HepG2 (cell line): Measurements from ENCODE around the gene INTS3. TPM values are rescaled to one million over a fixed set of nuclear protein-coding genes. Genes with fewer than 3 reads are reported as not detected.

ENCODE experiments used
- ATAC-seq: fragments of 200-7000 bp; cut with Tn5 transposase; 3 replicates; pipeline ENCODE4 v1.9.1; 2020; ENCODE audit warnings: mild to moderate bottlenecking, moderate library complexity
- BruUV-seq: library from RNA; stranded (reverse); fragments of 400-500 nt; replicated peaks from 2 replicates; lab custom pipeline; 2021; lab: Mats Ljungman, UMichigan
- CTCF ChIA-PET: fragments of 300-600 bp; formaldehyde crosslinking; extraction: SDS; loops from one replicate; lab custom pipeline; 2021; ENCODE audit warnings: low total read pairs, inconsistent platforms, low intra/inter-chr PET ratio; lab: Yijun Ruan, JAX
- POLR2A ChIA-PET: fragments of 350-600 bp; sonication (Branson Sonifier 250); formaldehyde crosslinking; loops from one replicate; lab custom pipeline; 2020; ENCODE audit warnings: antibody characterized with exemption, inconsistent platforms; lab: Yijun Ruan, JAX
- DNase-seq: peaks from one replicate; pipeline ENCODE4 v3.0.0-alpha.2; 2015; ENCODE audit warnings: low spot score
- FAIRE-seq: peaks from 3 replicates; lab custom pipeline; 2011; peaks lifted over from hg19 to GRCh38; lab: Jason Lieb, UNC
- H2AFZ ChIP-seq: one replicate; pipeline ENCODE4 v1.6.1; 2011; ENCODE audit warnings: low read length, inconsistent platforms
- H3K27ac ChIP-seq: fragments of 300-600 bp; 3 replicates; pipeline ENCODE4 v1.8.0; 2011; ENCODE audit warnings: mixed run types, mild to moderate bottlenecking, mixed read lengths, low read length, inconsistent platforms; ENCODE audit not compliant: insufficient read depth; ENCODE audit errors: extremely low read length
- H3K27me3 ChIP-seq, 2 experiments: fragments of 200-600 bp in 1 of 2; 2 replicates in 1 of 2; 3 replicates in 1 of 2; pipeline versions ENCODE4 v1.6.0 to v1.8.0; 2011; ENCODE audit warnings: low read length in 2 of 2, mild to moderate bottlenecking in 2 of 2, moderate library complexity in 2 of 2, inconsistent platforms in 1 of 2; ENCODE audit not compliant: insufficient read depth in 2 of 2, control insufficient read depth in 1 of 2
- H3K36me3 ChIP-seq, 2 experiments: fragments of 200-600 bp in 1 of 2; replicated peaks in 1 of 2; 2 replicates in 1 of 2; 3 replicates in 1 of 2; pipeline versions ENCODE4 v1.5.1 to v1.8.0; 2011; ENCODE audit warnings: low read length in 2 of 2, inconsistent platforms in 1 of 2; ENCODE audit not compliant: insufficient read depth in 2 of 2, control insufficient read depth in 1 of 2
- H3K4me1 ChIP-seq: 2 replicates; pipeline ENCODE4 v1.5.1; 2012; ENCODE audit warnings: low read length, inconsistent platforms; ENCODE audit not compliant: insufficient read depth
- H3K4me2 ChIP-seq: 2 replicates; pipeline ENCODE4 v1.6.0; 2011; ENCODE audit warnings: low read depth, low read length, inconsistent platforms
- H3K4me3 ChIP-seq, 3 experiments: fragments of 200-600 bp in 1 of 3; sonication (generic), shearing (Covaris generic) in 1 of 3; replicated peaks in 1 of 3; 2 replicates each; pipeline ENCODE4 v1.5.1; 2011 to 2016; ENCODE audit warnings: low read length in 3 of 3, inconsistent platforms in 2 of 3, low read depth in 2 of 3, mild to moderate bottlenecking in 2 of 3, control low read depth in 1 of 3, mixed read lengths in 1 of 3; ENCODE audit not compliant: insufficient read depth in 1 of 3
- H3K79me2 ChIP-seq: one replicate; pipeline ENCODE4 v1.6.1; 2011; ENCODE audit warnings: low read length, inconsistent platforms; ENCODE audit not compliant: insufficient read depth
- H3K9ac ChIP-seq: 2 replicates; pipeline ENCODE4 v1.6.0; 2011; ENCODE audit warnings: mild to moderate bottlenecking, low read depth, low read length, inconsistent platforms; ENCODE audit not compliant: insufficient read depth
- H3K9me3 ChIP-seq: 2 replicates; pipeline ENCODE4 v1.5.1; 2012; ENCODE audit warnings: mild to moderate bottlenecking, low read length
- H4K20me1 ChIP-seq: 2 replicates; pipeline ENCODE4 v1.6.0; 2011; ENCODE audit warnings: inconsistent platforms, mild to moderate bottlenecking, low read length, moderate library complexity; ENCODE audit not compliant: insufficient read depth
- NRL ChIP-seq: sonication (generic); formaldehyde crosslinking; IDR thresholded peaks from 2 replicates; pipeline ENCODE4 v1.5.0; 2020; ENCODE audit warnings: missing genetic modification reagents, mild to moderate bottlenecking, moderate library complexity, borderline replicate concordance
- ZFX ChIP-seq: sonication (generic); formaldehyde crosslinking; IDR thresholded peaks from 2 replicates; pipeline ENCODE4 v1.4.0; 2020; ENCODE audit warnings: mild to moderate bottlenecking, low read depth, missing genetic modification reagents, moderate library complexity
- ZNF788 ChIP-seq: sonication (generic); formaldehyde crosslinking; IDR thresholded peaks from 2 replicates; pipeline ENCODE4 v1.5.0; 2020; ENCODE audit warnings: mild to moderate bottlenecking, missing genetic modification reagents, borderline replicate concordance
- WGBS: methylation state at CpG from one replicate; pipeline ENCODE4 v1.1.6; 2017; ENCODE audit warnings: low lambda C conversion rate; 5-methylcytosine and 5-hydroxymethylcytosine counted together
- in situ Hi-C: cut with HindIII; loops from 2 replicates; pipeline ENCODE4 v1.10.0; 2017; ENCODE audit warnings: low pct_unique_long_range_greater_than_20kb; ENCODE audit not compliant: extremely low pct_ligation_motif_present
- intact Hi-C: fragments of 100-400 bp; cut with micrococcal nuclease; formaldehyde crosslinking; loops from one replicate; pipeline ENCODE4 v1.10.0; 2022; ENCODE audit not compliant: unreplicated experiment
- polyA plus RNA-seq, 8 experiments: library from polyadenylated mRNA; depleted of rRNA in 3 of 8; stranded (reverse) in 7 of 8; unstranded in 1 of 8; fragments of >200 nt; fragmentation: Illumina TruSeq in 4 of 8; extraction: Trizol in 4 of 8; gene quantifications; 2 replicates each; pipeline versions ENCODE4 v1.2.1 to v1.2.3, GENCODE V29; 2011 to 2016; ENCODE audit warnings: low read depth in 4 of 8, missing spikeins in 1 of 8, mixed read lengths in 1 of 8; ENCODE audit not compliant: insufficient read depth in 1 of 8
- total RNA-seq, 5 experiments: library from RNA; depleted of rRNA; stranded (reverse); fragments of >200 nt; fragmentation: Illumina TruSeq; extraction: Trizol; gene quantifications; 2 replicates each; pipeline ENCODE4 v1.2.3, GENCODE V29; 2016; ENCODE audit warnings: low read depth in 1 of 5
- TF ChIP-seq, protein P1 (sequence below): sonication (generic); formaldehyde crosslinking; IDR thresholded peaks from 2 replicates; pipeline ENCODE4 v1.5.1; 2020; ENCODE audit warnings: mild to moderate bottlenecking, missing genetic modification reagents, moderate library complexity

INTS3 gene
- total and polyA plus RNA-seq, 2 of the 13 experiments (the other 11 are each of a cell fraction or from before 2014, with no cell fraction given): 17.2 to 27.2 TPM

DNA sequence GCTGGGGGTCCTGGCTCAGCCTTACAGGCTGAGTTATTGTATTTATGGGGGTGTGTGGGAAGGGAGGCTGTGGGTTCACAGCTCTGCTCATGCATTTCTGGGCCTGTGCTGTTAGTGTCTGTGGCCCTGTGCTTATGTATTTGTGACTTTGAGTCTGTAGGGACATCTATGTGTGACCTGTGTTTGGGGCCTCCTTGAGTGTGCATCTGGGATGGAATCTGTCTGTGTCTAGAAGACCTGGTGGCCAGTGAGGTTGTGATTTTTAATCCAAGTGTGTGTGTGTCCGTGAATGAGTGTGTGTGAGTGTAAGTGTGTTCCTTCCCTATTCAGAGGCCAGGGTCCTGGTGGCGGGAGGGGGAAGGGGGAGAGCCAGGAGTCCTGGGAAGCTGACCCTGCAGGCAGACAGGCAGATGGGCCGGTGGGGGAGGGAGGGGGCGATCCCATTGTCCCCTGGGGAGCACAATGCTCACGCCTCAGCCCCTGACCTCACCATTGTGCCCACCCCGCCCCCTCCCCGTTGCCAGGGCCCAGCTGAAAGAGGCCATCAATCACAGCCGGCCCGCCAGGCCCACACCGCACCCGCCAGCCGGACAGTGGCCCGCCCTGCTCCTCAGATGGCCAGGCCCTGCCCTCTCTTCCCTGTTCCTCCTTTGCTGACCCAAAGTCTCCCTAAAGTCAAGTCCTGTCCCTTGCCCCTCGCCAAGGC, 66.9 kb downstream of the INTS3 start:
- BruUV-seq: no TSS peak
- CTCF ChIA-PET: no interaction called here

More for the DNA sequence above, 66.9 kb downstream of the INTS3 start:
- Histone ChIP-seq H3K9ac (no peak overlapping the region), H4K20me1 (no peaks in the 10 kb centered on the region), H3K36me3 (no peaks in the 10 kb centered on the region), H3K9me3 (no peaks in the 10 kb centered on the region), H2AFZ (no peak overlapping the region), H3K4me2 (peak overlapping the region; percentile 71), H3K27ac (no peak overlapping the region), H3K4me3 (peak overlapping the region in 2 of 3 experiments; percentile 38 to 60; a peak in 3 of 6 replicates), H3K27me3 (peaks cover 7 to 55% of the 10 kb centered on the region in 2 experiments; a peak in 4 of 5 replicates), H3K79me2 (no peaks in the 10 kb centered on the region), H3K4me1 (peaks cover 55% of the 10 kb centered on the region)
- TF ChIP-seq ZFX: peak; percentile 42; the same call in 1 of the 2 replicates
- no peak for TF ChIP-seq NRL (CRISPR knock-in tag)
- TF ChIP-seq, protein P1, sequence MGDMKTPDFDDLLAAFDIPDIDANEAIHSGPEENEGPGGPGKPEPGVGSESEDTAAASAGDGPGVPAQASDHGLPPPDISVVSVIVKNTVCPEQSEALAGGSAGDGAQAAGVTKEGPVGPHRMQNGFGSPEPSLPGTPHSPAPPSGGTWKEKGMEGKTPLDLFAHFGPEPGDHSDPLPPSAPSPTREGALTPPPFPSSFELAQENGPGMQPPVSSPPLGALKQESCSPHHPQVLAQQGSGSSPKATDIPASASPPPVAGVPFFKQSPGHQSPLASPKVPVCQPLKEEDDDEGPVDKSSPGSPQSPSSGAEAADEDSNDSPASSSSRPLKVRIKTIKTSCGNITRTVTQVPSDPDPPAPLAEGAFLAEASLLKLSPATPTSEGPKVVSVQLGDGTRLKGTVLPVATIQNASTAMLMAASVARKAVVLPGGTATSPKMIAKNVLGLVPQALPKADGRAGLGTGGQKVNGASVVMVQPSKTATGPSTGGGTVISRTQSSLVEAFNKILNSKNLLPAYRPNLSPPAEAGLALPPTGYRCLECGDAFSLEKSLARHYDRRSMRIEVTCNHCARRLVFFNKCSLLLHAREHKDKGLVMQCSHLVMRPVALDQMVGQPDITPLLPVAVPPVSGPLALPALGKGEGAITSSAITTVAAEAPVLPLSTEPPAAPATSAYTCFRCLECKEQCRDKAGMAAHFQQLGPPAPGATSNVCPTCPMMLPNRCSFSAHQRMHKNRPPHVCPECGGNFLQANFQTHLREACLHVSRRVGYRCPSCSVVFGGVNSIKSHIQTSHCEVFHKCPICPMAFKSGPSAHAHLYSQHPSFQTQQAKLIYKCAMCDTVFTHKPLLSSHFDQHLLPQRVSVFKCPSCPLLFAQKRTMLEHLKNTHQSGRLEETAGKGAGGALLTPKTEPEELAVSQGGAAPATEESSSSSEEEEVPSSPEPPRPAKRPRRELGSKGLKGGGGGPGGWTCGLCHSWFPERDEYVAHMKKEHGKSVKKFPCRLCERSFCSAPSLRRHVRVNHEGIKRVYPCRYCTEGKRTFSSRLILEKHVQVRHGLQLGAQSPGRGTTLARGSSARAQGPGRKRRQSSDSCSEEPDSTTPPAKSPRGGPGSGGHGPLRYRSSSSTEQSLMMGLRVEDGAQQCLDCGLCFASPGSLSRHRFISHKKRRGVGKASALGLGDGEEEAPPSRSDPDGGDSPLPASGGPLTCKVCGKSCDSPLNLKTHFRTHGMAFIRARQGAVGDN: peak; percentile 44
- TF ChIP-seq ZNF788 (CRISPR knock-in tag): 0 out of 2 replicates have a peak, but pooled peaks have one; percentile 13
- intact Hi-C loops (loop anchor here (5.0 kb wide), 1 partner anchor 173 kb away; the partner anchor contains the start of gene CREB3L4), in situ Hi-C loops (loop anchor here (5.0 kb wide), 1 partner anchor 193 kb away; the partner anchor contains the start of gene RAB13)
- 17% methylated on average over 4 of the region's 14 CpGs for WGBS
- ATAC-seq: peak; percentile 7; the same call in 2 of the 3 replicates
- no peak for FAIRE-seq
- DNase-seq: no peak
- POLR2A ChIA-PET: interaction anchor here (1.0 kb wide), 1 partner anchor 192 kb away, joined by 8 read pairs; the partner anchor contains the start of gene RAB13
